Measurements from ENCODE around the gene OR2C1.

Gene OR2C1

GRCh38 chr16:3400779-3401688, 45.3 kb downstream of the OR2C1 start, which contains the start of the genes ZNF174 and ZSCAN32:
Gene ZNF174, plus strand, starts transcription at chr16:3401215. Its CDS starts 790 bp downstream, at chr16:3402005.
Gene ZSCAN32, minus strand, starts transcription at chr16:3401004. Its CDS starts 3,447 bp downstream, at chr16:3397557.
- no peak for FAIRE-seq

- FAIRE-seq, result no peak
Observed at GRCh38 chr16:3401719-3402397, 46.2 kb downstream of the OR2C1 start.
